WI38 (cell line): Measurements from ENCODE around the gene ADIG.

Experiments used
- H3K4me3 ChIP-seq: 2 replicates; pipeline ENCODE4 v1.5.1; 2011; ENCODE audit warnings: low read depth, mild to moderate bottlenecking, control low read depth, low read length
- CTCF ChIP-seq: IDR thresholded peaks from 2 replicates; pipeline ENCODE4 v1.5.1; 2012; ENCODE audit warnings: low read depth, mild to moderate bottlenecking, control low read depth, low read length

ADIG gene

GRCh38 chr20:38581013-38581412 is at the start of gene ADIG:
Gene ADIG, plus strand, starts transcription at chr20:38581197. Its CDS starts 54 bp downstream, at chr20:38581251.
- no peak within 1 kb of the TSS for H3K4me3 ChIP-seq

GRCh38 chr20:38534756-38535155 is 46.2 kb upstream of the ADIG start:
- TF ChIP-seq CTCF: no peak
- H3K4me3 ChIP-seq: no peak overlapping the region

More at GRCh38 chr20:38581013-38581412, at the start of gene ADIG:
- no peak for TF ChIP-seq CTCF

- no peak overlapping the region for H3K4me3 ChIP-seq
- TF ChIP-seq CTCF: no peak
Observed at GRCh38 chr20:38536310-38536709, 44.7 kb upstream of the ADIG start.

GRCh38 chr20:38537176-38537575 is 43.8 kb upstream of the ADIG start:
- TF ChIP-seq CTCF: no peak
- no peak overlapping the region for H3K4me3 ChIP-seq

GRCh38 chr20:38538789-38539188 is 42.2 kb upstream of the ADIG start:
- no peak for TF ChIP-seq CTCF

GRCh38 chr20:38543014-38543906 is 37.7 kb upstream of the ADIG start:
- no peak for TF ChIP-seq CTCF
- no peak overlapping the region for H3K4me3 ChIP-seq

More at GRCh38 chr20:38538789-38539188, 42.2 kb upstream of the ADIG start:
- H3K4me3 ChIP-seq: no peak overlapping the region

- no peak for TF ChIP-seq CTCF
Observed at GRCh38 chr20:38545771-38546170, 35.2 kb upstream of the ADIG start.

More at GRCh38 chr20:38545771-38546170, 35.2 kb upstream of the ADIG start:
- no peak overlapping the region for H3K4me3 ChIP-seq
